Endothelial cell (in vitro differentiated cells): Measurements from ENCODE around the gene PRKG1. TPM values are rescaled to one million over a fixed set of nuclear protein-coding genes. Genes with fewer than 3 reads are reported as not detected.

Experiments used
- DNase-seq: peaks from one replicate; pipeline ENCODE4 v3.0.0; 2021; ENCODE audit warnings: low spot score
- H3K27ac Mint-ChIP-seq: one replicate; pipeline ENCODE4 v1.8.0; 2021; ENCODE audit warnings: mixed read lengths, inconsistent platforms; ENCODE audit not compliant: unreplicated experiment
- H3K27me3 Mint-ChIP-seq: one replicate; pipeline ENCODE4 v1.8.0; 2021; ENCODE audit warnings: mild to moderate bottlenecking, moderate library complexity, mixed read lengths, inconsistent platforms; ENCODE audit not compliant: unreplicated experiment
- H3K36me3 Mint-ChIP-seq: one replicate; pipeline ENCODE4 v1.8.0; 2021; ENCODE audit warnings: mild to moderate bottlenecking, low read depth, mixed read lengths, inconsistent platforms; ENCODE audit not compliant: unreplicated experiment
- H3K4me1 Mint-ChIP-seq: one replicate; pipeline ENCODE4 v1.8.0; 2021; ENCODE audit warnings: mild to moderate bottlenecking, mixed read lengths, inconsistent platforms; ENCODE audit not compliant: unreplicated experiment
- H3K4me3 Mint-ChIP-seq: one replicate; pipeline ENCODE4 v1.8.0; 2021; ENCODE audit warnings: mild to moderate bottlenecking, mixed read lengths, inconsistent platforms; ENCODE audit not compliant: unreplicated experiment
- H3K9me3 Mint-ChIP-seq: one replicate; pipeline ENCODE4 v1.8.0; 2021; ENCODE audit warnings: mixed read lengths, inconsistent platforms; ENCODE audit not compliant: unreplicated experiment
- total RNA-seq: library from RNA; stranded (reverse); fragmentation: NEBNext Ultra II Directional; extraction: Animal tissue kit (Norgen Biotek cat#: 25700); gene quantifications from one replicate; pipeline ENCODE4 v1.2.1, GENCODE V29; 2021; ENCODE audit not compliant: unreplicated experiment
- TF ChIP-seq, protein P1 (sequence below): fragments of 200-600 bp; sonication (generic); IDR thresholded peaks from one replicate; pipeline ENCODE4 v1.5.0; 2021; ENCODE audit warnings: antibody characterized with exemption; ENCODE audit not compliant: unreplicated experiment

PRKG1 gene
- total RNA-seq, 1 donor from 2014 or later, result 10.7 TPM

GRCh38 chr10:52250510-52250909, 1176.2 kb downstream of the PRKG1 start:
- DNase-seq, result no peak
- TF ChIP-seq, protein P1, sequence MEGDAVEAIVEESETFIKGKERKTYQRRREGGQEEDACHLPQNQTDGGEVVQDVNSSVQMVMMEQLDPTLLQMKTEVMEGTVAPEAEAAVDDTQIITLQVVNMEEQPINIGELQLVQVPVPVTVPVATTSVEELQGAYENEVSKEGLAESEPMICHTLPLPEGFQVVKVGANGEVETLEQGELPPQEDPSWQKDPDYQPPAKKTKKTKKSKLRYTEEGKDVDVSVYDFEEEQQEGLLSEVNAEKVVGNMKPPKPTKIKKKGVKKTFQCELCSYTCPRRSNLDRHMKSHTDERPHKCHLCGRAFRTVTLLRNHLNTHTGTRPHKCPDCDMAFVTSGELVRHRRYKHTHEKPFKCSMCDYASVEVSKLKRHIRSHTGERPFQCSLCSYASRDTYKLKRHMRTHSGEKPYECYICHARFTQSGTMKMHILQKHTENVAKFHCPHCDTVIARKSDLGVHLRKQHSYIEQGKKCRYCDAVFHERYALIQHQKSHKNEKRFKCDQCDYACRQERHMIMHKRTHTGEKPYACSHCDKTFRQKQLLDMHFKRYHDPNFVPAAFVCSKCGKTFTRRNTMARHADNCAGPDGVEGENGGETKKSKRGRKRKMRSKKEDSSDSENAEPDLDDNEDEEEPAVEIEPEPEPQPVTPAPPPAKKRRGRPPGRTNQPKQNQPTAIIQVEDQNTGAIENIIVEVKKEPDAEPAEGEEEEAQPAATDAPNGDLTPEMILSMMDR, result no peak
- no peak overlapping the region for H3K27ac Mint-ChIP-seq
- no peak overlapping the region for H3K4me3 Mint-ChIP-seq
- H3K36me3 Mint-ChIP-seq, result no peaks in the 10 kb centered on the region
- no peaks in the 10 kb centered on the region for H3K9me3 Mint-ChIP-seq
- no peaks in the 10 kb centered on the region for H3K27me3 Mint-ChIP-seq
- no peaks in the 10 kb centered on the region for H3K4me1 Mint-ChIP-seq

DNA sequence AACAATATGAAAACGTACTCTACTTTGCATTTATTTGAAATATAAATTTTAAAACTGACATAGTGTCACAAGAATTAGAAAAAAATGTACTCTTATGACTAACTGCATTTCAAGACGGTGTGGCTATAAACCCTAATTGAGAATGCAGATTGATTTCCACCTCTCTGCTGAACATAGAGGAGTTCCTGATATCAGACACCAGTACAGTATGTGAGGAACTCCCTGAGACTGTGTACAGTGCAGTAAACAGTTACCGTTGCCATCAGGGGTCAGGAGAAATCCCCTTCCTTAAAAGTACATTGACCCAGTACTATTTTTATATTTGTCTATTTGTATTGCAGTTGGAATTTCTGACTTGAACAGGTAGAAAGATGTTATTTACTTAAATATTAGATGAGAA, 1178.0 kb downstream of the PRKG1 start:
- no peak overlapping the region for H3K27ac Mint-ChIP-seq
- H3K9me3 Mint-ChIP-seq, result no peaks in the 10 kb centered on the region
- TF ChIP-seq, protein P1, result no peak
- no peak overlapping the region for H3K4me3 Mint-ChIP-seq
- no peak for DNase-seq
- no peaks in the 10 kb centered on the region for H3K27me3 Mint-ChIP-seq
- H3K36me3 Mint-ChIP-seq, result no peaks in the 10 kb centered on the region
- H3K4me1 Mint-ChIP-seq, result no peaks in the 10 kb centered on the region

GRCh38 chr10:52256832-52257691, 1182.8 kb downstream of the PRKG1 start:
- H3K4me3 Mint-ChIP-seq, result no peak overlapping the region
- H3K4me1 Mint-ChIP-seq, result no peaks in the 10 kb centered on the region
- TF ChIP-seq, protein P1, result no peak
- H3K36me3 Mint-ChIP-seq, result no peaks in the 10 kb centered on the region
- DNase-seq, result no peak
- H3K9me3 Mint-ChIP-seq, result no peaks in the 10 kb centered on the region
- no peak overlapping the region for H3K27ac Mint-ChIP-seq
- no peaks in the 10 kb centered on the region for H3K27me3 Mint-ChIP-seq

DNA sequence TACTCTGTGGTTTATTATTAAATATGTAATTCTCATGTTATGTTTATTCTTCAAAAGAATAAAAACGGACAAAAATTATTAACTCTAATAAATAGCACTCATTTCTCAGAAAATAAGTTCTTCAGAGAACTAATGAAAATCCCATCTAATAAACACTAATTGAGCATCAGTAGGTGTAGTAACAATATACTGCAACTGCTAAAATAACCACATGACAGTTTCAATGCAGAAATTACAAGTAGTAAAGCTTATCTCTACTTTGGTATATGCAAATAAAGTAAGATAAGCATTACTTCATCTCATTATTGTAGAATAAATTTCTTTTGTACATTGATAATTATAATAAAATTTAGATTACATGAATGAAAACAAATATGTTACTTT, 1183.4 kb downstream of the PRKG1 start:
- H3K27me3 Mint-ChIP-seq, result no peaks in the 10 kb centered on the region

More for the DNA sequence above, 1183.4 kb downstream of the PRKG1 start:
- TF ChIP-seq, protein P1, result no peak
- Mint-ChIP-seq H3K4me1 (no peaks in the 10 kb centered on the region), H3K27ac (no peak overlapping the region), H3K36me3 (no peaks in the 10 kb centered on the region), H3K9me3 (no peaks in the 10 kb centered on the region), H3K4me3 (no peak overlapping the region)
- no peak for DNase-seq
